Measurements from ENCODE around the gene ARHGAP1. TPM values are rescaled to one million over a fixed set of nuclear protein-coding genes. Genes with fewer than 3 reads are reported as not detected.

Gene ARHGAP1
- total RNA-seq, 1 experiment from 2014 or later, result 73.0 TPM

GRCh38 chr11:46649180-46649738 is 51.2 kb downstream of the ARHGAP1 start:
- intact Hi-C loops (cut with micrococcal nuclease; ENCODE audit: unreplicated experiment), result no loop called here
- no peak for DNase-seq
- Histone ChIP-seq H3K4me1 (no peaks in the 10 kb centered on the region), H3K27me3 (replicated peaks; ENCODE audit: control insufficient read depth, insufficient read depth, low read length) (no peaks in the 10 kb centered on the region), H3K9me3 (no peaks in the 10 kb centered on the region), H3K4me3 (ENCODE audit: low read depth, low read length) (no peak overlapping the region), H3K36me3 (ENCODE audit: control insufficient read depth, insufficient read depth, low read length) (peaks cover 3% of the 10 kb centered on the region; the same call in 1 of the 2 replicates)
- H3K27me3 Mint-ChIP-seq (ENCODE audit: insufficient read depth, unreplicated experiment), result no peaks in the 10 kb centered on the region
- CTCF ChIA-PET, result no interaction called here
- no peak overlapping the region for H3K27ac Mint-ChIP-seq (ENCODE audit: unreplicated experiment)
- H3K9me3 Mint-ChIP-seq (ENCODE audit: unreplicated experiment), result no peaks in the 10 kb centered on the region
- H3K4me1 Mint-ChIP-seq (ENCODE audit: low read depth, unreplicated experiment), result no peaks in the 10 kb centered on the region
- H3K36me3 Mint-ChIP-seq (ENCODE audit: insufficient read depth, unreplicated experiment), result peaks cover 43% of the 10 kb centered on the region
- BruUV-seq (replicated peaks), result no TSS peak
- TF ChIP-seq CTCF (IDR thresholded peaks at IDR 0.05; ENCODE audit: insufficient read depth in 1 of 2, low read depth in 1 of 2, low read length in 1 of 2, severe bottlenecking in 1 of 2, unreplicated experiment in 1 of 2), result no peak
- POLR2A ChIA-PET, result no interaction called here
- H3K4me3 Mint-ChIP-seq (ENCODE audit: unreplicated experiment), result no peak overlapping the region

GRCh38 chr11:46643986-46644385 is 56.4 kb downstream of the ARHGAP1 start:
- H3K27me3 ChIP-seq (replicated peaks; ENCODE audit: control insufficient read depth, insufficient read depth, low read length), result no peaks in the 10 kb centered on the region
- no peak for TF ChIP-seq CTCF (IDR thresholded peaks at IDR 0.05; ENCODE audit: insufficient read depth in 1 of 2, low read depth in 1 of 2, low read length in 1 of 2, severe bottlenecking in 1 of 2, unreplicated experiment in 1 of 2)
- BruUV-seq (replicated peaks), result no TSS peak
- ChIA-PET POLR2A (interaction anchor here (0.6 kb wide), 1 partner anchor 54 kb away, joined by 17 read pairs; no protein-coding TSS in a partner anchor), CTCF (no interaction called here)
- Mint-ChIP-seq H3K4me3 (ENCODE audit: unreplicated experiment) (no peak overlapping the region), H3K9me3 (ENCODE audit: unreplicated experiment) (no peaks in the 10 kb centered on the region), H3K36me3 (ENCODE audit: insufficient read depth, unreplicated experiment) (peaks cover 43% of the 10 kb centered on the region), H3K27me3 (ENCODE audit: insufficient read depth, unreplicated experiment) (no peaks in the 10 kb centered on the region), H3K27ac (ENCODE audit: unreplicated experiment) (no peak overlapping the region), H3K4me1 (ENCODE audit: low read depth, unreplicated experiment) (peaks cover 19% of the 10 kb centered on the region)
- intact Hi-C loops (cut with micrococcal nuclease; ENCODE audit: unreplicated experiment), result no loop called here
- DNase-seq, result no peak
- H3K4me3 ChIP-seq (ENCODE audit: low read depth, low read length), result no peak overlapping the region
- no peaks in the 10 kb centered on the region for H3K9me3 ChIP-seq
- peaks cover 21% of the 10 kb centered on the region for H3K4me1 ChIP-seq
- H3K36me3 ChIP-seq (ENCODE audit: control insufficient read depth, insufficient read depth, low read length), result peaks cover 3% of the 10 kb centered on the region; the same call in 1 of the 2 replicates

- no peak for DNase-seq
- ChIA-PET POLR2A (interaction anchor here (0.6 kb wide), 1 partner anchor 55 kb away, joined by 17 read pairs; no protein-coding TSS in a partner anchor), CTCF (no interaction called here)
- Mint-ChIP-seq H3K36me3 (ENCODE audit: insufficient read depth, unreplicated experiment) (peaks cover 45% of the 10 kb centered on the region), H3K4me3 (ENCODE audit: unreplicated experiment) (no peak overlapping the region), H3K27ac (ENCODE audit: unreplicated experiment) (no peak overlapping the region), H3K27me3 (ENCODE audit: insufficient read depth, unreplicated experiment) (no peaks in the 10 kb centered on the region), H3K4me1 (ENCODE audit: low read depth, unreplicated experiment) (peaks cover 19% of the 10 kb centered on the region), H3K9me3 (ENCODE audit: unreplicated experiment) (no peaks in the 10 kb centered on the region)
- H3K4me3 ChIP-seq (ENCODE audit: low read depth, low read length), result no peak overlapping the region
- no peaks in the 10 kb centered on the region for H3K9me3 ChIP-seq
- TF ChIP-seq CTCF (IDR thresholded peaks at IDR 0.05; ENCODE audit: insufficient read depth in 1 of 2, low read depth in 1 of 2, low read length in 1 of 2, severe bottlenecking in 1 of 2, unreplicated experiment in 1 of 2), result no peak
- BruUV-seq (replicated peaks), result no TSS peak
- H3K4me1 ChIP-seq, result peaks cover 21% of the 10 kb centered on the region
- H3K36me3 ChIP-seq (ENCODE audit: control insufficient read depth, insufficient read depth, low read length), result peaks cover 3% of the 10 kb centered on the region; the same call in 1 of the 2 replicates
- intact Hi-C loops (cut with micrococcal nuclease; ENCODE audit: unreplicated experiment), result no loop called here
- H3K27me3 ChIP-seq (replicated peaks; ENCODE audit: control insufficient read depth, insufficient read depth, low read length), result no peaks in the 10 kb centered on the region
These were observed 56.9 kb downstream of the ARHGAP1 start for GRCh38 chr11:46643531-46643930.
